Endodermal cell (in vitro differentiated cells): Measurements from ENCODE around the gene EPC2. TPM values are rescaled to one million over a fixed set of nuclear protein-coding genes. Genes with fewer than 3 reads are reported as not detected.
A peak's percentile ranks its signal among the peaks of the same experiment; 100 is the strongest.

Experiments
- DNase-seq: peaks from one replicate; pipeline ENCODE4 v3.0.0-alpha.2; 2017
- H3K27ac ChIP-seq: 2 replicates; pipeline ENCODE4 v1.5.1; 2013; ENCODE audit warnings: mild to moderate bottlenecking, low read depth, low read length, moderate library complexity
- H3K27me3 ChIP-seq: 2 replicates; pipeline ENCODE4 v1.6.1; 2013; ENCODE audit warnings: mild to moderate bottlenecking, low read length, moderate library complexity; ENCODE audit not compliant: insufficient read depth, control insufficient read depth, poor library complexity, severe bottlenecking
- H3K36me3 ChIP-seq: 2 replicates; pipeline ENCODE4 v1.7.0; 2013; ENCODE audit warnings: mild to moderate bottlenecking, low read length, moderate library complexity; ENCODE audit not compliant: control insufficient read depth, insufficient read depth
- H3K4me1 ChIP-seq: one replicate; pipeline ENCODE4 v1.7.0; 2013; ENCODE audit warnings: low read length; ENCODE audit not compliant: control insufficient read depth, insufficient read depth
- H3K4me3 ChIP-seq: 2 replicates; pipeline ENCODE4 v1.5.1; 2013; ENCODE audit warnings: mild to moderate bottlenecking, low read length, moderate library complexity
- H3K9ac ChIP-seq: 2 replicates; pipeline ENCODE4 v1.6.1; 2013; ENCODE audit warnings: mild to moderate bottlenecking, low read length, moderate library complexity; ENCODE audit not compliant: poor library complexity, severe bottlenecking; ENCODE audit errors: extremely low read depth
- H3K9me3 ChIP-seq: 2 replicates; pipeline ENCODE4 v1.6.1; 2013; ENCODE audit warnings: mild to moderate bottlenecking, low read length, moderate library complexity; ENCODE audit not compliant: control insufficient read depth
- H3K27ac Mint-ChIP-seq: 2 replicates; pipeline ENCODE4 v1.8.0; 2020; ENCODE audit warnings: mixed read lengths
- H3K27me3 Mint-ChIP-seq: 2 replicates; pipeline ENCODE4 v1.8.0; 2021; ENCODE audit warnings: mild to moderate bottlenecking, mixed read lengths; ENCODE audit not compliant: insufficient read depth
- H3K36me3 Mint-ChIP-seq: 2 replicates; pipeline ENCODE4 v1.8.0; 2020; ENCODE audit warnings: low read depth, mixed read lengths
- H3K4me1 Mint-ChIP-seq: 2 replicates; pipeline ENCODE4 v1.8.0; 2020; ENCODE audit warnings: mixed read lengths
- H3K4me3 Mint-ChIP-seq: 2 replicates; pipeline ENCODE4 v1.8.0; 2020; ENCODE audit warnings: mild to moderate bottlenecking, moderate library complexity, mixed read lengths
- H3K9me3 Mint-ChIP-seq: 2 replicates; pipeline ENCODE4 v1.8.0; 2020; ENCODE audit warnings: mild to moderate bottlenecking, mixed read lengths
- WGBS, 2 experiments: methylation state at CpG; one replicate each; pipeline versions ENCODE4 v1.1.5 to v1.1.7; 2013; ENCODE audit warnings: missing lambda C conversion rate in 2 of 2, mixed read lengths in 1 of 2; ENCODE audit not compliant: insufficient coverage in 1 of 2, insufficient read length in 1 of 2; 5-methylcytosine and 5-hydroxymethylcytosine counted together
- total RNA-seq, 2 donors: library from RNA; stranded (reverse); fragmentation: NEBNext Ultra II Directional in 1 of 2; extraction: Animal tissue kit (Norgen Biotek cat#: 25700) in 1 of 2; gene quantifications; 2 replicates in 1 of 2; 3 replicates in 1 of 2; pipeline ENCODE4 v1.2.1, GENCODE V29; 2021
- TF ChIP-seq, protein P1 (sequence below): fragments of 200-600 bp; sonication (generic); conservative IDR thresholded peaks from 2 replicates; pipeline ENCODE4 v1.5.0; 2021; ENCODE audit warnings: antibody characterized with exemption, mild to moderate bottlenecking

Gene EPC2
- total RNA-seq, 2 donors from 2014 or later: 23.0 to 32.0 TPM

DNA sequence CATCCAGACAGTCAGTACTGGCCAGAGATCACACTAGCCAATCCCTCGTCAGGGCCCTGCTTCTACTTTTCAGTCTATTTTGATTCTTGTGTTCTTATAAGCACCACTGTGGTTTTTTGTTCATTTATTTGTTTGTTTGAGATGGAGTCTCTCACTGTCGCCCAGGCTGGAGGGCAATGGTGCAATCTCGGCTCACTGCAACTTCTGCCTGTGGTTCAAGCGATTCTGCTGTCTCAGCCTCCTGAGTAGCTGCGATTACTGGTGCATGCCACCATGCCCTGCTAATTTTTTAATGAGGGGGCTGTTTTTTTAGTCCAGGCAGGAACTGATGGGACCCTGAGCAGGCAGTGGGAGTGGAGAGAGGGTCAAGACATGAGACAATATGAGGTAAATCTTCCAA is 165.5 kb downstream of the EPC2 start:
- peaks cover 9% of the 10 kb centered on the region for H3K9me3 Mint-ChIP-seq
- H3K27ac Mint-ChIP-seq: no peak overlapping the region
- Histone ChIP-seq H3K4me3 (no peak overlapping the region), H3K9ac (no peak overlapping the region), H3K9me3 (no peaks in the 10 kb centered on the region), H3K4me1 (no peaks in the 10 kb centered on the region), H3K36me3 (no peaks in the 10 kb centered on the region), H3K27ac (no peak overlapping the region), H3K27me3 (no peaks in the 10 kb centered on the region)
- H3K27me3 Mint-ChIP-seq: no peaks in the 10 kb centered on the region
- 92 to 94% methylated on average over 3 to 5 of the region's 5 CpGs for WGBS, 2 experiments
- no peak for DNase-seq
- TF ChIP-seq, protein P1, sequence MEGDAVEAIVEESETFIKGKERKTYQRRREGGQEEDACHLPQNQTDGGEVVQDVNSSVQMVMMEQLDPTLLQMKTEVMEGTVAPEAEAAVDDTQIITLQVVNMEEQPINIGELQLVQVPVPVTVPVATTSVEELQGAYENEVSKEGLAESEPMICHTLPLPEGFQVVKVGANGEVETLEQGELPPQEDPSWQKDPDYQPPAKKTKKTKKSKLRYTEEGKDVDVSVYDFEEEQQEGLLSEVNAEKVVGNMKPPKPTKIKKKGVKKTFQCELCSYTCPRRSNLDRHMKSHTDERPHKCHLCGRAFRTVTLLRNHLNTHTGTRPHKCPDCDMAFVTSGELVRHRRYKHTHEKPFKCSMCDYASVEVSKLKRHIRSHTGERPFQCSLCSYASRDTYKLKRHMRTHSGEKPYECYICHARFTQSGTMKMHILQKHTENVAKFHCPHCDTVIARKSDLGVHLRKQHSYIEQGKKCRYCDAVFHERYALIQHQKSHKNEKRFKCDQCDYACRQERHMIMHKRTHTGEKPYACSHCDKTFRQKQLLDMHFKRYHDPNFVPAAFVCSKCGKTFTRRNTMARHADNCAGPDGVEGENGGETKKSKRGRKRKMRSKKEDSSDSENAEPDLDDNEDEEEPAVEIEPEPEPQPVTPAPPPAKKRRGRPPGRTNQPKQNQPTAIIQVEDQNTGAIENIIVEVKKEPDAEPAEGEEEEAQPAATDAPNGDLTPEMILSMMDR: no peak
- peaks cover 9% of the 10 kb centered on the region for H3K4me1 Mint-ChIP-seq
- no peaks in the 10 kb centered on the region for H3K36me3 Mint-ChIP-seq
- no peak overlapping the region for H3K4me3 Mint-ChIP-seq

DNA sequence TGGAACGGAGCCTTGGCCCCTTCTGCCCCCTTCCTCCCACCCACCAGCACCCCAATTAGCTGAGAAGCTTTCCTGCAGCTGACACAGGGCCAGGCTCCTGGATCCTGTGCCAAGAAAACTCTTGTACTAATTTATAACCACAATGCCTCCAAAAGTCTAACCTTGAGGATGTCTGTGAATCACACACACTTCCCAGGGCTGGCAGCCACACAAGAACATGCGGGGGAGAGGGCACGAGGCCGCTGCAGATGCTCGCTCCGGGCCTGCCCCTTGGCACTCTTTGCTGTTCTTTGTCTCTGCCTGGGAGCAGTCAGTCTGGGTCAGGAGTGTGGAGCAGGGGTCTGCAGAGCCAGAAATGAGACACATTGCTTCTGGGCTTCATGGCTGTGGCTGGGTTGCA is 167.8 kb downstream of the EPC2 start:
- no peaks in the 10 kb centered on the region for H3K27me3 ChIP-seq
- DNase-seq: no peak
- Mint-ChIP-seq H3K4me1 (peaks cover 18% of the 10 kb centered on the region), H3K9me3 (peaks cover 5% of the 10 kb centered on the region), H3K27ac (no peak overlapping the region), H3K4me3 (no peak overlapping the region), H3K36me3 (no peaks in the 10 kb centered on the region), H3K27me3 (peaks cover 2% of the 10 kb centered on the region)
- 90 to 94% methylated on average over 2 to 6 of the region's 6 CpGs for WGBS, 2 experiments
- no peak overlapping the region for H3K9ac ChIP-seq
- no peak overlapping the region for H3K4me3 ChIP-seq
- TF ChIP-seq, protein P1: no peak
- no peak overlapping the region for H3K27ac ChIP-seq
- no peaks in the 10 kb centered on the region for H3K36me3 ChIP-seq
- no peaks in the 10 kb centered on the region for H3K9me3 ChIP-seq
- H3K4me1 ChIP-seq: no peaks in the 10 kb centered on the region

- Mint-ChIP-seq H3K4me1 (peaks cover 18% of the 10 kb centered on the region), H3K4me3 (peak overlapping the region; percentile 20), H3K27ac (peak overlapping the region; percentile 52), H3K36me3 (no peaks in the 10 kb centered on the region), H3K9me3 (no peaks in the 10 kb centered on the region), H3K27me3 (peaks cover 2% of the 10 kb centered on the region)
- DNase-seq: peak; percentile 96
- Histone ChIP-seq H3K9ac (no peak overlapping the region), H3K27me3 (no peaks in the 10 kb centered on the region), H3K9me3 (no peaks in the 10 kb centered on the region), H3K27ac (no peak overlapping the region), H3K36me3 (no peaks in the 10 kb centered on the region), H3K4me1 (no peaks in the 10 kb centered on the region), H3K4me3 (no peak overlapping the region)
- TF ChIP-seq, protein P1: peak; percentile 88
- 40 to 44% methylated on average over 7 to 11 of the region's 11 CpGs for WGBS, 2 experiments
Measured at GRCh38 chr2:148813603-148814065, 169.1 kb downstream of the EPC2 start.
